GM18502 (cell line): ENCODE data around the gene CHRNA9.
"Not testable (repeated sequence)": the region's sequence is repeated elsewhere in the genome, so short reads cannot be mapped to it uniquely, and the experiment has no call there.

Source experiments
- ATAC-seq: cut with Tn5 transposase; IDR thresholded peaks from one replicate; pipeline ENCODE4 v1.9.1; 2021; ENCODE audit warnings: mild to moderate bottlenecking; ENCODE audit not compliant: unreplicated experiment, poor library complexity

Gene CHRNA9

GRCh38 chr4:40375095-40375494 lies 40.0 kb downstream of the CHRNA9 start:
- ATAC-seq = no peak

GRCh38 chr4:40375620-40376019 lies 40.5 kb downstream of the CHRNA9 start:
- no peak for ATAC-seq

GRCh38 chr4:40377512-40378365 lies 42.6 kb downstream of the CHRNA9 start:
- peak; percentile 45 for ATAC-seq

GRCh38 chr4:40378619-40379018 lies 43.5 kb downstream of the CHRNA9 start:
- no peak for ATAC-seq

GRCh38 chr4:40379248-40379647 lies 44.1 kb downstream of the CHRNA9 start:
- no peak for ATAC-seq

GRCh38 chr4:40380647-40381046 lies 45.5 kb downstream of the CHRNA9 start:
- no peak for ATAC-seq

- no peak for ATAC-seq
Observed at GRCh38 chr4:40388239-40388638, 53.1 kb downstream of the CHRNA9 start.

- ATAC-seq = no peak
Observed at GRCh38 chr4:40389986-40390385, 54.9 kb downstream of the CHRNA9 start.

- not testable (repeated sequence) for ATAC-seq
Observed at GRCh38 chr4:40392241-40392640, 57.1 kb downstream of the CHRNA9 start.

- no peak for ATAC-seq
Observed at GRCh38 chr4:40394236-40394635, 59.1 kb downstream of the CHRNA9 start.

GRCh38 chr4:40395166-40395900 lies 60.2 kb downstream of the CHRNA9 start:
- no peak for ATAC-seq

- no peak for ATAC-seq
Observed at GRCh38 chr4:40395908-40396793, 61.0 kb downstream of the CHRNA9 start.

- ATAC-seq = no peak
Observed at GRCh38 chr4:40399578-40399977, 64.4 kb downstream of the CHRNA9 start.

- ATAC-seq = no peak
Observed at GRCh38 chr4:40401096-40401495, 66.0 kb downstream of the CHRNA9 start.

- no peak for ATAC-seq
Observed at GRCh38 chr4:40401631-40402030, 66.5 kb downstream of the CHRNA9 start.

GRCh38 chr4:40402556-40402955 lies 67.4 kb downstream of the CHRNA9 start:
- no peak for ATAC-seq

GRCh38 chr4:40403081-40403480 lies 67.9 kb downstream of the CHRNA9 start:
- ATAC-seq = no peak
